Esophagus muscularis mucosa (tissue), 4 donors: ENCODE results near the gene LAG3. TPM values are rescaled to one million over a fixed set of nuclear protein-coding genes. Genes with fewer than 3 reads are reported as not detected.
A peak's percentile ranks its signal among the peaks of the same experiment; 100 is the strongest.

Experiments
- DNase-seq: peaks from one replicate; pipeline ENCODE4 v3.0.0-alpha.2; 2017; ENCODE audit errors: extremely low spot score
- H3K27ac ChIP-seq, 4 donors: fragments of 200-600 bp; sonication (generic); replicated peaks in 1 of 4; 1 replicate in 3 of 4; 2 replicates in 1 of 4; pipeline ENCODE4 v1.5.1; 2016 to 2019; ENCODE audit warnings: mild to moderate bottlenecking in 1 of 4
- H3K27me3 ChIP-seq, 4 donors: fragments of 200-600 bp; sonication (generic); one replicate each; pipeline versions ENCODE4 v1.5.1 to v1.6.0; 2016 to 2019
- H3K36me3 ChIP-seq, 4 donors: fragments of 200-600 bp; sonication (generic); one replicate each; pipeline ENCODE4 v1.5.1; 2016 to 2019
- H3K4me1 ChIP-seq, 4 donors: fragments of 200-600 bp; sonication (generic); one replicate each; pipeline ENCODE4 v1.5.1; 2016 to 2019
- H3K4me3 ChIP-seq, 4 donors: fragments of 200-600 bp; sonication (generic); 1 replicate in 2 of 4; 2 replicates in 2 of 4; pipeline ENCODE4 v1.5.1; 2016 to 2019; ENCODE audit warnings: mild to moderate bottlenecking in 4 of 4, moderate library complexity in 1 of 4
- H3K9me3 ChIP-seq, 4 donors: fragments of 200-600 bp; sonication (generic); 1 replicate in 3 of 4; 2 replicates in 1 of 4; pipeline ENCODE4 v1.5.1; 2016 to 2019
- CTCF ChIP-seq, 3 experiments: fragments of 200-600 bp in 2 of 3; fragments of 450-650 bp in 1 of 3; sonication (generic) in 2 of 3; IDR thresholded peaks; one replicate each; pipeline ENCODE4 v1.5.1; 2017 to 2019; ENCODE audit warnings: antibody characterized with exemption in 3 of 3, mild to moderate bottlenecking in 2 of 3, moderate library complexity in 1 of 3
- EP300 ChIP-seq: sonication (generic); formaldehyde crosslinking; IDR thresholded peaks from one replicate; pipeline ENCODE4 v1.6.1; 2017; ENCODE audit warnings: antibody characterized with exemption
- POLR2A ChIP-seq: fragments of 450-650 bp; IDR thresholded peaks from one replicate; pipeline ENCODE4 v1.6.1; 2017; ENCODE audit warnings: antibody characterized with exemption, moderate library complexity, mild to moderate bottlenecking, low read depth
- POLR2AphosphoS5 ChIP-seq, 2 donors: sonication (generic); formaldehyde crosslinking; IDR thresholded peaks; one replicate each; pipeline ENCODE4 v1.6.1; 2017; ENCODE audit warnings: antibody characterized with exemption in 2 of 2
- WGBS: methylation state at CpG from one replicate; pipeline ENCODE4 v1.1.5; 2018; 5-methylcytosine and 5-hydroxymethylcytosine counted together
- intact Hi-C: fragments of 100-400 bp; cut with DNase I; formaldehyde crosslinking; loops from one replicate; pipeline ENCODE4 v1.15.1; 2023
- total RNA-seq, 4 donors: library from RNA; depleted of rRNA; stranded (reverse); fragments of >200 nt; gene quantifications; one replicate each; pipeline versions ENCODE4 v1.1.0 to v1.2.1, GENCODE V29; 2016

The LAG3 gene
- total RNA-seq, 4 donors from 2014 or later, result 1.7 to 4.0 (median 2.9) TPM

- 0% methylated on average over 15 of the region's 62 CpGs for WGBS
- Histone ChIP-seq H3K27me3 (no peaks in the 10 kb centered on the region), H3K27ac (peak within 1 kb of the TSS; percentile 99), H3K36me3 (peaks cover 32 to 39% (median 37%) of the 10 kb centered on the region in 4 donors), H3K9me3 (no peaks in the 10 kb centered on the region), H3K4me1 (peaks cover 18 to 34% (median 24%) of the 10 kb centered on the region in 4 donors), H3K4me3 (peak within 1 kb of the TSS; percentile 66 to 95 (median 83))
- intact Hi-C loops, result loop anchor here (1.0 to 5.0 kb wide), 3 partner anchors 13 to 74 kb away; partner anchors contain the start of genes P3H3 and PTMS
- TF ChIP-seq EP300 (no peak), CTCF (IDR thresholded peaks at IDR 0.05) (peak in 2 of 3 experiments; percentile 97 to 98), POLR2AphosphoS5 (IDR thresholded peaks at IDR 0.05) (peak; percentile 98 to 99), POLR2A (peak; percentile 92)
- DNase-seq, result peak; percentile 99
Observed at GRCh38 chr12:6752921-6753771, 19.2 kb upstream of the LAG3 start, which contains the start of gene MLF2. Gene MLF2 (minus strand): TSS chr12:6753141. CDS start chr12:6752334, 807 bp downstream.

- peak overlapping the region; percentile 99 for H3K27ac ChIP-seq
- peaks cover 25 to 32% (median 30%) of the 10 kb centered on the region in 4 donors for H3K36me3 ChIP-seq
- H3K27me3 ChIP-seq, result no peaks in the 10 kb centered on the region
- H3K4me1 ChIP-seq, result peaks cover 18 to 34% (median 24%) of the 10 kb centered on the region in 4 donors
- intact Hi-C loops, result loop anchor here (1.0 to 5.0 kb wide), 3 partner anchors 12 to 73 kb away; partner anchors contain the start of genes P3H3 and PTMS
- H3K9me3 ChIP-seq, result no peaks in the 10 kb centered on the region
- DNase-seq, result no peak
- 0% methylated on average over 2 of the region's 7 CpGs for WGBS
- TF ChIP-seq POLR2A (no peak), CTCF (IDR thresholded peaks at IDR 0.05) (no peak), EP300 (no peak), POLR2AphosphoS5 (IDR thresholded peaks at IDR 0.05) (no peak)
- peak overlapping the region in 2 of 4 donors; percentile 66 to 95 for H3K4me3 ChIP-seq
Observed at GRCh38 chr12:6753772-6754356, 18.5 kb upstream of the LAG3 start.

GRCh38 chr12:6754411-6754810 lies 17.9 kb upstream of the LAG3 start:
- no peak for TF ChIP-seq CTCF (IDR thresholded peaks at IDR 0.05)
- TF ChIP-seq POLR2AphosphoS5 (IDR thresholded peaks at IDR 0.05), result no peak
- no peak for TF ChIP-seq EP300
- TF ChIP-seq POLR2A, result no peak
- no peak for DNase-seq
- peaks cover 18 to 34% (median 24%) of the 10 kb centered on the region in 4 donors for H3K4me1 ChIP-seq
- H3K4me3 ChIP-seq, result no peak overlapping the region
- peak overlapping the region; percentile 99 for H3K27ac ChIP-seq
- intact Hi-C loops, result loop anchor here (5.0 kb wide), 1 partner anchor 73 kb away; the partner anchor contains the start of gene P3H3
- H3K27me3 ChIP-seq, result no peaks in the 10 kb centered on the region
- peaks cover 19 to 26% (median 25%) of the 10 kb centered on the region in 4 donors for H3K36me3 ChIP-seq
- no peaks in the 10 kb centered on the region for H3K9me3 ChIP-seq
- WGBS, result 92% methylated on average over 2 of the region's 2 CpGs

GRCh38 chr12:6757028-6757690 lies 15.2 kb upstream of the LAG3 start:
- Histone ChIP-seq H3K27me3 (no peaks in the 10 kb centered on the region), H3K4me3 (no peak overlapping the region), H3K4me1 (peaks cover 8 to 13% (median 10%) of the 10 kb centered on the region in 4 donors), H3K9me3 (no peaks in the 10 kb centered on the region), H3K27ac (no peak overlapping the region), H3K36me3 (no peaks in the 10 kb centered on the region)
- no peak for DNase-seq
- no peak for TF ChIP-seq POLR2AphosphoS5 (IDR thresholded peaks at IDR 0.05)
- intact Hi-C loops, result no loop called here
- 86% methylated on average over 8 of the region's 8 CpGs for WGBS
